Measurements from ENCODE around the gene LSP1.
"Not testable (repeated sequence)": the region's sequence is repeated elsewhere in the genome, so short reads cannot be mapped to it uniquely, and the experiment has no call there.

Gene LSP1

DNA sequence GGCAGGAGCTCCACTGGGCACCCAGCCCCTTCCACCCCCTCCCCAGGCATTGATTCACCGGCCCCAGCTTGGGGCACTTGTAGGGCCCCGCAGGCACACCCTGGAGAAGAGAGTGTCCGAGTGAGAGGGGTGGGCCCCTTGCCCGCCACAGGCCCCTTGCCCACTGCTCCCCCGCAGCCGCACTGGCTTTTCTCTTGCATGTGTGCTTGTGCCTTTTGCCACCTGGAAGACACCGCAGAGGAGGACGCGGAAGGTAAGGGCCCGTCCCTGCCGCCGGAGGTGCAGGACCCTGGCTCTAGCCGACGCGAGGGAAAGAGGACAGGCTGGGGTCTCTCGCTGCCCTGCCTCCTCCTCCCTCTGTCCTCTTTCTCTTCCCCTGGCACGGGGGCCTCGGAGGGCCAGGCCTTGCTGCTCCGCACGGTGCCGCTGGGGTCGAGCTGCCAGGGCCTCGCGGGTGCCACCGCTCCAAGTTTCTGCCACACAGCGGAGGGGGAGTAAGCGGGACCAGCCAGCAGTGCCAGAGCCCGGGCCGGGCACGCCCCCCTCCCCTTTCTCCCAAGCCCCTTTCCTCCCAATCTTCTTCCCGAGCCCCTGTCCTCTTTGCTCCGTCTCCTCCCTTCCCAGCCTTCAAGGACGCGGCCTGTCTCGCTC, 76.1 kb downstream of the LSP1 start:
- no peak for DNase-seq (ENCODE audit: low read depth in 2 of 2)

- DNase-seq (ENCODE audit: low read depth in 2 of 2), result no peak
These were observed 77.0 kb downstream of the LSP1 start for GRCh38 chr11:1929621-1930461.

DNA sequence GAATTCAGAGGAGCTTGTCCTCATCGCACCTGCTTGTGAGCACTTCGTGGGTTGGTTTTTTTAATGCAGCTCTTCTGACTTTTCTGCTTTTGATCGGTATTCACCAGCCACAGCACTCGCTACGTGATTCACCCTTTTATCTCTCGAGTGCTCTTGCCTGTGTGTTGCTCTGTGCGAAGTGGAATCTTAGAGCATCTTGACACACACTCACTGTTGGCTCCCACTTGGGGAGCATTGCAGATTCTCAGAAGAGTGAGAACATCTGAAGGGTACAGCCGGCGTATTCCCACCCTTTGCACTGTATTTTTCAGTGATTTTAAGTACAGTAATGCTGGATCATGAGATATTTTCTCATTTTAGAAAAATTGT, 77.6 kb downstream of the LSP1 start:
- DNase-seq (ENCODE audit: low read depth in 2 of 2), result no peak

GRCh38 chr11:1931341-1932104, 78.6 kb downstream of the LSP1 start:
- DNase-seq (ENCODE audit: low read depth in 2 of 2), result no peak

- DNase-seq (ENCODE audit: low read depth in 2 of 2), result no peak
These were observed 79.2 kb downstream of the LSP1 start for GRCh38 chr11:1932105-1932480.

- DNase-seq (ENCODE audit: low read depth in 2 of 2), result no peak
These were observed 79.8 kb downstream of the LSP1 start for GRCh38 chr11:1932681-1933080.

- DNase-seq (ENCODE audit: low read depth in 2 of 2), result no peak
These were observed 80.8 kb downstream of the LSP1 start for GRCh38 chr11:1933416-1934334.

DNA sequence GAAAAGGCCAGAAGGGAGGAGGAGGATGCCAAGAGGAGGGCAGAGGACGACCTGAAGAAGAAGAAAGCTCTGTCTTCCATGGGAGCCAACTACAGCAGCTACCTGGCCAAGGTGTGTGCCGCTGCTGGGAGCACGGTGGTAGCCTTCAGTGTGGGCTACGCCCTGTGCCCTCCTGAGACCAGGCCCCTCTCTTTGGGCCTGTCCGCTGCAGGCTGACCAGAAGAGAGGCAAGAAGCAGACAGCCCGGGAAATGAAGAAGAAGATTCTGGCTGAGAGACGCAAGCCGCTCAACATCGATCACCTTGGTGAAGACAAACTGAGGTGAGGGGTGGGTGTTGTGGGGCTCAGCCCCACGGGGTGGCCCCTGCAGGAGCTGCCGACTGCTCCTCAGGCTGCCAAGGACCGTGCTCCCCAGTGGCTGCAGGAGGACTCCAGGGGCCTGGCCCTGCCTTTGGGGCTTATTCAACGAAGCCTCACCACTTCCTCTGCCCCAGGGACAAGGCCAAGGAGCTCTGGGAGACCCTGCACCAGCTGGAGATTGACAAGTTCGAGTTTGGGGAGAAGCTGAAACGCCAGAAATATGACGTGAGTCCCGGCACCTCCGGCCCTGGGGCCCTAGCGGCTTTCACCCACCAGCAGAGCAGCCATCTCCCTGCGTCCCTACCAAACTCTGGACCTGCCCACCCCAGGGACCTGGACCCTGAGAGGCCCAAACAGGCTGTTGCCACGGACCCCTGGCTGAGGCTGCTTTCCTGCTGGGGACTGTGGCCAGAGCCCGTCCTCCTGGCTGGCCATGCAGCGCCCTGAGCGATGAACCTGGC, 81.7 kb downstream of the LSP1 start:
- no peak for DNase-seq (ENCODE audit: low read depth in 2 of 2)

DNA sequence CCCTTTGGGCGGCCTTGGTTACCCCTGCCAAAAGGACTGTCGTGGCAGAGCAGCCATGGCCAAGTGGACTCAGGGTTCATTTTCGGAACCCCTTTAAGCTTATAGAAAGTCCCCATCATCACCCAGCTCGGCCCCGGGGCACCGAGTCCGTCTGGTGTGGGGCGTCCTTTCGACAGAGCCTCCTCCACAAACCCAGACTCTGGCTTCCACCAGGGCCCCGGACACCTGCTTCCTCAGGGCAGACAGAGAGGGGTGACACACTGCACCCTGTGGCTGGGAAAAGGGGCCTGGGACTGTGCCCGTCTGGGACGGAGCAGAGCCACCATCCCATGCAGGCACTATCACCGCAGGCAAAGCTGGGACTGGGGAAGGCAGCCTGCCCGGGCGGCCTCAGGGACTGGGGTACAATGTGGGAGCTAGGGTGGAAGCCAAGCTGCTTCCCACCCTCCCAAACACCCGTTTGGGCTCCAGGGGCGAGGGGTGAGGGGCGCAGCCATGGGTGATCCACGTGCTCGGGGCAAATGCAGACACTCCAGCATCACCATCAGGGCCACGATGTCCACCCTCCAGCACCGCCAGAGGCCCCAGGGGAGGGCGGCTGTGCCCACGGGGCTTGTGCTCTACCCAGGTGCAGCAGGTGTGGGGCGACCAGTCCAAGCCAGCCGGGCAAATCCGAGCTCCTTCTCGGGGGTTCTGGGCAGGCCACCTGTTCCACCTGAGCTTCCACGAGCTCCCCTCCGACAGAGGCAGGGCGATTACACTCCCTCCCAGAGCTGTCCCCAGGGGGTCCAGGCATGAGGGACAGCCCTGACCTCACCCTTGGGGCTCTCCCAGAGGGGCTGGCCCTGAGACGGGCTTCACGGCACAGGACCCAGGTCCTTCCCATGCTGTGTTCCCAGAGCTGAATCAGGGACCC, 82.5 kb downstream of the LSP1 start:
- no peak for DNase-seq (ENCODE audit: low read depth in 2 of 2)

- DNase-seq (ENCODE audit: low read depth in 2 of 2), result no peak
These were observed 83.3 kb downstream of the LSP1 start for GRCh38 chr11:1936072-1936780.

DNA sequence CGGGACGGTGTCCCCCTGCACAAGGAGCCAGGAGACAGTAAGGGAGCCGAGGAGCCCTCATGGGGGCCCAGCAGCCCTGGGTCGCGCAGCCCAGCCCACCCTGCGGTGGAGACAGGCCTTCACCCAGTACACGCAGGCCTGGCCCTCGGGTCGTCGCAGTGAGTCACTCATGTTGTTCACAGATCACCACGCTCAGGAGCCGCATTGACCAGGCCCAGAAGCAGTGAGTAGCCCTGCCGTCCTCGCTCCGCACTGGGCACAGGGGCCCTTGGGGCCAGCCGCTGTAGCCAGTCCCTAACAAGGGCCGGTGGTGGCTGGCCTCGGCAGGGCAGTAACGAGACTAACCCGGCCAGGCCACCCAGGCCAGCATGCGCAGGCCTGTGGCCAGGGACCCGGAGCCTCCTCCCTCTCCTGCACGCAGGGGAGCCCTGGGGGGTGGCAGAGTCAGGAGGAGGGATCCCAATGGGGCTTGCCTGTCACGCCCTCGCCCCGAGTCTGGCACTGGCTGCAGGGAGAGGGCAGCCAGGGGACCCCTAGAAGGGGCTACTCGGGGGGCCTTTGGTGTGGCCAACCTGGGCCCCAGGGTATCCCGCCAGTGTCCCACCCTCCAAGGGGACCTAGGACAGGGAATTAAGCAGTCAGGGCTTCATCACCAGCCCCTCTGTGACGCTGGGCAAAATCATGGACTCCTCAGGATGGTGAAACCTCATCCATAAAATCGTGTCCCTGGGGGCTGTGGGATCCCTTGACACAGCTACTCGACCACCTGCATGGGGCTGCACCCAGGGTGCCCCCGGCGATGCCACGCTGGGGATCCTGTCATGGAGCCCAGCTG, 84.1 kb downstream of the LSP1 start:
- no peak for DNase-seq (ENCODE audit: low read depth in 2 of 2)

- DNase-seq (ENCODE audit: low read depth in 2 of 2), result no peak
These were observed 84.9 kb downstream of the LSP1 start for GRCh38 chr11:1937616-1938342.

- no peak for DNase-seq (ENCODE audit: low read depth in 2 of 2)
These were observed 85.6 kb downstream of the LSP1 start for GRCh38 chr11:1938343-1939005.

GRCh38 chr11:1939006-1939625, 86.2 kb downstream of the LSP1 start:
- DNase-seq (ENCODE audit: low read depth in 2 of 2), result no peak

DNA sequence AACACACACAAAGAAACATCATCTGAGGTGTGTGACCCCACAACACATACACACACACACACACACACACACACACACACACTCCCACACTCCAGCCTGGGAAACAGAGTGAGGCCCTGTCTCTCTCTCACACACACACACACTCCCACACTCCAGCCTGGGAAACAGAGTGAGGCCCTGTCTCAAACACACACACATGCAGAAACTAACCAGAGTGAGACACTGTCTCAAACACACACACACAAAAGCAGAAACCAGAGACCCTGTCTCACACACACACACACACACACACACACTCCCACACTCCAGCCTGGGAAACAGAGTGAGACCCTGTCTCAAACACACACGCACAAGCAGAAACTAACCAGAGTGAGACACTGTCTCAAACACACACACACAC, 86.9 kb downstream of the LSP1 start:
- not testable (repeated sequence) for DNase-seq (ENCODE audit: low read depth in 2 of 2)

Measured in stimulated activated CD4-positive, alpha-beta T cell treated with anti-CD3 and anti-CD28 coated beads, Interleukin-15, amount 100 ng/mL, for 48 hours (primary cell).